NCI-H2107 treated with DMSO at 0.1 percent for 48 hours (cell line): ENCODE measurements around the gene ITPR3.

Experiments
- DNase-seq: peaks from one replicate; lab custom pipeline; 2025; ENCODE audit not compliant: unreplicated experiment; lab: John Stamatoyannopoulos, UW

The ITPR3 gene

GRCh38 chr6:33620856-33621710, at the start of gene ITPR3:
TSS of gene ITPR3 (plus strand) at chr6:33621322. CDS start at chr6:33621603, 281 bp downstream.
- DNase-seq = no peak

- no peak for DNase-seq
Measured at GRCh38 chr6:33571637-33572316, 49.3 kb upstream of the ITPR3 start.

GRCh38 chr6:33575211-33575610, 45.9 kb upstream of the ITPR3 start:
- no peak for DNase-seq

GRCh38 chr6:33576668-33577067, 44.5 kb upstream of the ITPR3 start:
- no peak for DNase-seq

- DNase-seq = no peak
Measured at GRCh38 chr6:33577106-33577535, 44.0 kb upstream of the ITPR3 start.

- no peak for DNase-seq
Measured at GRCh38 chr6:33577718-33578117, 43.4 kb upstream of the ITPR3 start.

GRCh38 chr6:33578164-33578563, 43.0 kb upstream of the ITPR3 start:
- DNase-seq = no peak

- DNase-seq = no peak
Measured at GRCh38 chr6:33578588-33579011, 42.5 kb upstream of the ITPR3 start.

GRCh38 chr6:33579828-33580714, 41.1 kb upstream of the ITPR3 start, which contains the start of gene BAK1:
TSS of gene BAK1 (minus strand) at chr6:33580276. CDS start at chr6:33577604, 2,672 bp downstream.
- DNase-seq = peak; percentile 44

- no peak for DNase-seq
Measured at GRCh38 chr6:33581186-33581585, 39.9 kb upstream of the ITPR3 start.

GRCh38 chr6:33583591-33584155, 37.4 kb upstream of the ITPR3 start:
- DNase-seq = no peak

GRCh38 chr6:33584700-33585402, 36.3 kb upstream of the ITPR3 start:
- no peak for DNase-seq

- DNase-seq = no peak
Measured at GRCh38 chr6:33585403-33586107, 35.6 kb upstream of the ITPR3 start.

- no peak for DNase-seq
Measured at GRCh38 chr6:33586108-33586640, 34.9 kb upstream of the ITPR3 start.

- no peak for DNase-seq
Measured at GRCh38 chr6:33587529-33587928, 33.6 kb upstream of the ITPR3 start.

- DNase-seq = no peak
Measured at GRCh38 chr6:33588894-33589293, 32.2 kb upstream of the ITPR3 start.

GRCh38 chr6:33589392-33589730, 31.8 kb upstream of the ITPR3 start:
- no peak for DNase-seq

GRCh38 chr6:33589731-33590530, 31.2 kb upstream of the ITPR3 start:
- peak; percentile 9 for DNase-seq
